ENCODE data around the gene OR2T8.

The OR2T8 gene

GRCh38 chr1:247919952-247920351 is at the start of gene OR2T8:
Gene OR2T8 (plus strand): TSS chr1:247920252. CDS start chr1:247921018, 766 bp downstream.
- TF ChIP-seq GATA2 (IDR thresholded peaks at IDR 0.05; ENCODE audit: low read depth, low read length) (no peak), GATA3 (IDR thresholded peaks at IDR 0.05; ENCODE audit: low read depth, low read length) (no peak)

- TF ChIP-seq GATA3 (IDR thresholded peaks at IDR 0.05; ENCODE audit: low read depth, low read length), result no peak
- no peak for TF ChIP-seq GATA2 (IDR thresholded peaks at IDR 0.05; ENCODE audit: low read depth, low read length)
Measured at GRCh38 chr1:247883346-247883745, 36.7 kb upstream of the OR2T8 start.

GRCh38 chr1:247884797-247885413 is 35.1 kb upstream of the OR2T8 start:
- TF ChIP-seq GATA2 (IDR thresholded peaks at IDR 0.05; ENCODE audit: low read depth, low read length) (no peak), GATA3 (IDR thresholded peaks at IDR 0.05; ENCODE audit: low read depth, low read length) (no peak)

- TF ChIP-seq GATA3 (IDR thresholded peaks at IDR 0.05; ENCODE audit: low read depth, low read length) (no peak), GATA2 (IDR thresholded peaks at IDR 0.05; ENCODE audit: low read depth, low read length) (no peak)
Measured at GRCh38 chr1:247895163-247895637, 24.9 kb upstream of the OR2T8 start, which contains the start of gene OR2W3. Gene OR2W3 (plus strand): TSS chr1:247895587. CDS start chr1:247895587, 0 bp downstream.

GRCh38 chr1:247895976-247896375 is 24.1 kb upstream of the OR2T8 start:
- TF ChIP-seq GATA2 (IDR thresholded peaks at IDR 0.05; ENCODE audit: low read depth, low read length) (no peak), GATA3 (IDR thresholded peaks at IDR 0.05; ENCODE audit: low read depth, low read length) (no peak)

- TF ChIP-seq GATA2 (IDR thresholded peaks at IDR 0.05; ENCODE audit: low read depth, low read length) (no peak), GATA3 (IDR thresholded peaks at IDR 0.05; ENCODE audit: low read depth, low read length) (no peak)
Measured at GRCh38 chr1:247904122-247904521, 15.9 kb upstream of the OR2T8 start.

- TF ChIP-seq GATA3 (IDR thresholded peaks at IDR 0.05; ENCODE audit: low read depth, low read length) (no peak), GATA2 (IDR thresholded peaks at IDR 0.05; ENCODE audit: low read depth, low read length) (no peak)
Measured at GRCh38 chr1:247905181-247905580, 14.9 kb upstream of the OR2T8 start.

- no peak for TF ChIP-seq GATA3 (IDR thresholded peaks at IDR 0.05; ENCODE audit: low read depth, low read length)
- TF ChIP-seq GATA2 (IDR thresholded peaks at IDR 0.05; ENCODE audit: low read depth, low read length), result no peak
Measured at GRCh38 chr1:247905910-247906503, 14.0 kb upstream of the OR2T8 start.

- TF ChIP-seq GATA3 (IDR thresholded peaks at IDR 0.05; ENCODE audit: low read depth, low read length), result no peak
- TF ChIP-seq GATA2 (IDR thresholded peaks at IDR 0.05; ENCODE audit: low read depth, low read length), result no peak
Measured at GRCh38 chr1:247906504-247907047, 13.5 kb upstream of the OR2T8 start.

GRCh38 chr1:247908766-247909165 is 11.3 kb upstream of the OR2T8 start:
- no peak for TF ChIP-seq GATA2 (IDR thresholded peaks at IDR 0.05; ENCODE audit: low read depth, low read length)
- TF ChIP-seq GATA3 (IDR thresholded peaks at IDR 0.05; ENCODE audit: low read depth, low read length), result no peak

- TF ChIP-seq GATA2 (IDR thresholded peaks at IDR 0.05; ENCODE audit: low read depth, low read length) (no peak), GATA3 (IDR thresholded peaks at IDR 0.05; ENCODE audit: low read depth, low read length) (no peak)
Measured at GRCh38 chr1:247913786-247914185, 6.3 kb upstream of the OR2T8 start.

- TF ChIP-seq GATA3 (IDR thresholded peaks at IDR 0.05; ENCODE audit: low read depth, low read length), result no peak
- TF ChIP-seq GATA2 (IDR thresholded peaks at IDR 0.05; ENCODE audit: low read depth, low read length), result no peak
Measured at GRCh38 chr1:247914941-247915662, 5.0 kb upstream of the OR2T8 start.

- TF ChIP-seq GATA3 (IDR thresholded peaks at IDR 0.05; ENCODE audit: low read depth, low read length) (no peak), GATA2 (IDR thresholded peaks at IDR 0.05; ENCODE audit: low read depth, low read length) (no peak)
Measured at GRCh38 chr1:247923941-247924340, 3.9 kb downstream of the OR2T8 start.

- no peak for TF ChIP-seq GATA3 (IDR thresholded peaks at IDR 0.05; ENCODE audit: low read depth, low read length)
- no peak for TF ChIP-seq GATA2 (IDR thresholded peaks at IDR 0.05; ENCODE audit: low read depth, low read length)
Measured at GRCh38 chr1:247924868-247925267, 4.8 kb downstream of the OR2T8 start, which contains the start of gene OR2AJ1. Gene OR2AJ1 (plus strand): TSS chr1:247924889. CDS start chr1:247933769, 8,880 bp downstream.
